Measurements from ENCODE around the gene BRSK2.
"Not testable (repeated sequence)": the region's sequence is repeated elsewhere in the genome, so short reads cannot be mapped to it uniquely, and the experiment has no call there.

BRSK2 gene

DNA sequence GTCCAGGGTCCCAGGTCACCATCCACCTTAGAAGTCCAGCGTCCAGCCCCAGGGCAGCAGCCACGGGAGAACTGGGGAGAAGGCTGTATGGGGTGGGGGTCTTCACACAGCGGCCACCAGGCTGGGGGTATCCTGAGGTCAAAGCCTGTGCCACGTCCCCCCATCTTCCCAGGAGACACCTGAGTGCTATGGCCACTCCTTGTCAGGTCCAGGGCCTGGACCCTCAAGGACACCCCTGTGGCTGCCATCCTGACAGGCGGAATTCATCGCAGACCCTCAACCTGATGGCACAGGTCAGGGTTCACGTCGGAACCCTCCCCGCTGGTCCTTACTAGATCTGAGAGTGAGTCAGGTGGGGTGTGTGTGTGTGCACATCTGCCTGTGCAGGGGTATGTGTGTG, 18.6 kb downstream of the BRSK2 start:
- TF ChIP-seq, protein P1, sequence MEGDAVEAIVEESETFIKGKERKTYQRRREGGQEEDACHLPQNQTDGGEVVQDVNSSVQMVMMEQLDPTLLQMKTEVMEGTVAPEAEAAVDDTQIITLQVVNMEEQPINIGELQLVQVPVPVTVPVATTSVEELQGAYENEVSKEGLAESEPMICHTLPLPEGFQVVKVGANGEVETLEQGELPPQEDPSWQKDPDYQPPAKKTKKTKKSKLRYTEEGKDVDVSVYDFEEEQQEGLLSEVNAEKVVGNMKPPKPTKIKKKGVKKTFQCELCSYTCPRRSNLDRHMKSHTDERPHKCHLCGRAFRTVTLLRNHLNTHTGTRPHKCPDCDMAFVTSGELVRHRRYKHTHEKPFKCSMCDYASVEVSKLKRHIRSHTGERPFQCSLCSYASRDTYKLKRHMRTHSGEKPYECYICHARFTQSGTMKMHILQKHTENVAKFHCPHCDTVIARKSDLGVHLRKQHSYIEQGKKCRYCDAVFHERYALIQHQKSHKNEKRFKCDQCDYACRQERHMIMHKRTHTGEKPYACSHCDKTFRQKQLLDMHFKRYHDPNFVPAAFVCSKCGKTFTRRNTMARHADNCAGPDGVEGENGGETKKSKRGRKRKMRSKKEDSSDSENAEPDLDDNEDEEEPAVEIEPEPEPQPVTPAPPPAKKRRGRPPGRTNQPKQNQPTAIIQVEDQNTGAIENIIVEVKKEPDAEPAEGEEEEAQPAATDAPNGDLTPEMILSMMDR (IDR thresholded peaks at IDR 0.05; ENCODE audit: insufficient read depth, low read depth, low read length, missing control alignments) = no peak
- no peak for DNase-seq (ENCODE audit: low read depth)
- H3K4me3 ChIP-seq (ENCODE audit: low read length) = no peak overlapping the region

DNA sequence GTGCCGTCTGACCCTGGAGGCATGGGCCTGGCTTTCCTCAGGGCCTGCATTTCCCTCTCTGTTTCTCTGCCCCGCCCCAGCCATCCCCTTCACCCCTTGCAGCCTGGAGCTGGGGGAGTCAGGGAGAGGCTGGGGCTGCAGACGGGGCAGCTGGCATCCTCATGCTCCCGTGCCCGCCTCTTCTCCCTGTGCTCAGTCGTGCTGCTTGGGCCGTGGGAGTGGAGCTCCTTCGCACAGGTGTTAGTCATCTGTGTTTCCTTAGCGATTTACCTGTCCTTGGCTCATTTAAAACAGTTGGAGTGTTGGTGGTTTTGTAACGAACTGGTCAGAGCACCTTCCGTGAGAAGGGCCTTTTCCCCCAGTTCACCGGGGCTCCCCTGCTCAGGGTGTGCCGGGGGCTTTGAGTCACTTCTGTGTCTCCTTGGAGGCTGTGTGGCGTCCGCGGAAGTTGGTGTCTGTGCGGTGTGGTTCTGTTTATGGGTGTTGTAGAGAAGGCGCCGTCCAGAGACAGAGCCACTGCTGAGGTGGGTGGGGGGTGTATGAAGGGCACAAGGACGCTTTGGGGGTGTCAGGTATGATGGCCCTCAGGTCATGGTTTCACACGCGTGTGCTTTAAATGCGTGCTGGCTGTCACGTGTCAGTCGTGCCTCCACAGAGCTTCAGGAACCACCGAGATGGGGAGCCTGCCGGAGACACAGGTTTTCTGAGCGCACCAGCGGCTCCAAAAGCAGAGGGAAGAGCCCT, 19.5 kb downstream of the BRSK2 start:
- TF ChIP-seq, protein P1 (IDR thresholded peaks at IDR 0.05; ENCODE audit: insufficient read depth, low read depth, low read length, missing control alignments) = no peak
- DNase-seq (ENCODE audit: low read depth) = no peak
- H3K4me3 ChIP-seq (ENCODE audit: low read length) = no peak overlapping the region

- not testable (repeated sequence) for DNase-seq (ENCODE audit: low read depth); H3K4me3 ChIP-seq (ENCODE audit: low read length)
Measured at GRCh38 chr11:1409852-1410125, 20.1 kb downstream of the BRSK2 start.

GRCh38 chr11:1410366-1411291, 20.9 kb downstream of the BRSK2 start:
- no peak overlapping the region for H3K4me3 ChIP-seq (ENCODE audit: low read length)
- TF ChIP-seq, protein P1 (IDR thresholded peaks at IDR 0.05; ENCODE audit: insufficient read depth, low read depth, low read length, missing control alignments) = no peak
- no peak for DNase-seq (ENCODE audit: low read depth)

DNA sequence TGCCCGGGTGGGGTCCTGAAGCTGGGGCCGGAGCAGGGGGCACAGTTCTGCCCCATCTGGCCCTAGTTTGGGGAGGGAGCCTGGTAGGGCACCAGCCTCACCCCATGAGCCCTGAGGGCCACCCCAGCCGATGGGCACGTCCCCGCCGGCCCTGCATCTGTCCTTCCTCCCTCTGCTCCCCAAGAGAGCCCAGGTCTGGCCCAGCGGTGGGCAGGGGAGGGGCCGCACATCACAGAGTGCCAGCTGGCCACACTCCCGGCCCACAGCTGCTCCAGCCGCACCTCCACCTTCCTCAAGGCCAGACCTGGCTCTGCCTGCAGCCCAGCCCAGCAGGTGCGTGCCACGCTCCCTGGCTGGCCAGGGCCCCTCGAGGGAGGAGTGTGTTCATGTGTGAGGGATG, 21.6 kb downstream of the BRSK2 start:
- H3K4me3 ChIP-seq (ENCODE audit: low read length) = no peak overlapping the region
- no peak for DNase-seq (ENCODE audit: low read depth)
- TF ChIP-seq, protein P1 (IDR thresholded peaks at IDR 0.05; ENCODE audit: insufficient read depth, low read depth, low read length, missing control alignments) = no peak

- not testable (repeated sequence) for DNase-seq (ENCODE audit: low read depth); H3K4me3 ChIP-seq (ENCODE audit: low read length)
Measured at GRCh38 chr11:1411739-1412138, 22.0 kb downstream of the BRSK2 start.

DNA sequence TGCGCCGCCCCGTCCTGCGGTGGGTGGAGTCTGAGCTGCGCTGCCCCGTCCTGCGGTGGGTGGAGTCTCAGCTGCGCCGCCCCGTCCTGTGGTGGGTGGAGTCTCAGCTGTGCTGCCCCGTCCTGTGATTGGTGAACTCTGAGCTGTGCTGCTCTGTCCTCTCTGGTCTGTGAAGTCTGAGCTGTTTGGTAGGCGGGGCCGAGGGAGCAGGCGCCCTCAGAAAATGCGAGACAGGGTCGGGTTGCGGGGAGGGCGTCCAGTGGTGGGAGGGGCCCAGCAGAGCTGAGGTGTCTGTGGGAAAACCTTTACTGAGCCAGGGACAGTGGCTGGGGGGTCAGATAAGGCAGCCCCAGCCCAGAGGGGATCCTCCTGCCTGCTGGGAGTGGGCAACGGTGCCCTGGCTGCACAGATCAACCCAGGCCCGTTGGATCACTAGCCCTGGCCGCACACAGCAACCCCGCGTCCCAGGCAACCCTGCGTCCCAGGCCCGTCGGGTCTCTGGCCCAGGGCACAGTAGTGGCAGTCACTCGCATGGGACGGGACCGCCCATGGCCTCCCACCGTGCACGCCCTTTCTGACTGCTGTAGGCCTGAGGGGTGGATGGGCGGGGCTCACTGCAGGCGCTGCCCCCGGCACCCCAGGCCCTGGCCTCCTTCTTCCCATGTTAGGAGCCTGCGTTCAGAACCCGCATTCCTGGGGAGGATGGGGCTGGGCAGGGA, 22.8 kb downstream of the BRSK2 start:
- no peak for DNase-seq (ENCODE audit: low read depth)
- TF ChIP-seq, protein P1 (IDR thresholded peaks at IDR 0.05; ENCODE audit: insufficient read depth, low read depth, low read length, missing control alignments) = no peak
- no peak overlapping the region for H3K4me3 ChIP-seq (ENCODE audit: low read length)

Data from epithelial cell of esophagus (primary cell).